NCI-H1105 (cell line): ENCODE results near the gene VWA5A.

Source experiments
- DNase-seq: peaks from one replicate; lab custom pipeline; 2025; lab: John Stamatoyannopoulos, UW

Gene VWA5A

GRCh38 chr11:124114942-124115781 lies at the start of gene VWA5A:
Gene VWA5A, plus strand, starts transcription at chr11:124115450. Its CDS starts 2,062 bp downstream, at chr11:124117512.
- DNase-seq: peak; percentile 91

- no peak for DNase-seq
Observed at GRCh38 chr11:124068601-124069110, 46.6 kb upstream of the VWA5A start.

- DNase-seq: peak; percentile 92
Observed at GRCh38 chr11:124069429-124070401, 45.5 kb upstream of the VWA5A start.

- DNase-seq: peak; percentile 68
Observed at GRCh38 chr11:124070915-124071622, 44.2 kb upstream of the VWA5A start.

GRCh38 chr11:124071623-124071948 lies 43.7 kb upstream of the VWA5A start:
- DNase-seq: no peak

GRCh38 chr11:124072147-124072546 lies 43.1 kb upstream of the VWA5A start:
- DNase-seq: no peak

GRCh38 chr11:124074554-124074953 lies 40.7 kb upstream of the VWA5A start:
- no peak for DNase-seq

GRCh38 chr11:124075492-124075840 lies 39.8 kb upstream of the VWA5A start:
- no peak for DNase-seq

- DNase-seq: peak; percentile 27
Observed at GRCh38 chr11:124075841-124076651, 39.2 kb upstream of the VWA5A start.

- no peak for DNase-seq
Observed at GRCh38 chr11:124077266-124077665, 38.0 kb upstream of the VWA5A start.

- DNase-seq: no peak
Observed at GRCh38 chr11:124078591-124078990, 36.7 kb upstream of the VWA5A start.

GRCh38 chr11:124079631-124080326 lies 35.5 kb upstream of the VWA5A start:
- DNase-seq: no peak

- no peak for DNase-seq
Observed at GRCh38 chr11:124080327-124081001, 34.8 kb upstream of the VWA5A start.

- no peak for DNase-seq
Observed at GRCh38 chr11:124081483-124081882, 33.8 kb upstream of the VWA5A start.

GRCh38 chr11:124082371-124082770 lies 32.9 kb upstream of the VWA5A start:
- no peak for DNase-seq

- DNase-seq: no peak
Observed at GRCh38 chr11:124085583-124085982, 29.7 kb upstream of the VWA5A start.

- DNase-seq: peak; percentile 80
Observed at GRCh38 chr11:124085997-124086846, 29.0 kb upstream of the VWA5A start.

GRCh38 chr11:124090996-124091395 lies 24.3 kb upstream of the VWA5A start:
- no peak for DNase-seq

- no peak for DNase-seq
Observed at GRCh38 chr11:124093330-124093729, 21.9 kb upstream of the VWA5A start.
